HG02678 (cell line): ENCODE data around the gene CORO6.

Experiments used
- ATAC-seq: cut with Tn5 transposase; IDR thresholded peaks from one replicate; pipeline ENCODE4 v1.9.1; 2021; ENCODE audit warnings: mild to moderate bottlenecking, moderate library complexity; ENCODE audit not compliant: unreplicated experiment

CORO6 gene

GRCh38 chr17:29633886-29634285 is 11.2 kb upstream of the CORO6 start:
- ATAC-seq: no peak

DNA sequence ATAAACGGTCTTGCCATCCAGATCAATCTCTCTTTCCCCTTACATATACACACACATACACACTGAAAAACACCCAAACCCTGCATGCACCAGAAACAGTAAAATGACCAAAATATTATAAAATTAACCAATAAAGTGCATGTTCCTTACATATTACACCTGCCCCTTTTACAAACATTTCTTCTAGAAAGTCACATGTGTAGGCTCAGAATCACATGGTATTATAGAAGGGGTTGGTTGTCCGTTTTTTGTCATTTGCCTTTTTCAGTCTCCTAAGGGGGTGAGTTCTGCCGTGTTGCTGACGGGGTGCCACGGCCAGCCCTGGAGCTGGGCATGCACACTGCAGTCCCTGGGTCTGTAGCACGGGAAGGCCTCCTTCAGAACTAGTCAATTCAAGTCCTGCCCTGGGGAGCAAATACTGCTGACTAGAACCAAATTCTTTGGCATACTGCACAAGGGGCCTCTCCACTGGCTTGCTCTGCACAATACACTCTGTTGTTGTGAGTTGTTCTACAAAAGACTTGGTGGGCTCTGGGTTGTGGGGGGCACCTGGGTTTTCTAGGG is 8.0 kb upstream of the CORO6 start:
- no peak for ATAC-seq

- no peak for ATAC-seq
Observed at GRCh38 chr17:29629839-29630238, 7.1 kb upstream of the CORO6 start.

DNA sequence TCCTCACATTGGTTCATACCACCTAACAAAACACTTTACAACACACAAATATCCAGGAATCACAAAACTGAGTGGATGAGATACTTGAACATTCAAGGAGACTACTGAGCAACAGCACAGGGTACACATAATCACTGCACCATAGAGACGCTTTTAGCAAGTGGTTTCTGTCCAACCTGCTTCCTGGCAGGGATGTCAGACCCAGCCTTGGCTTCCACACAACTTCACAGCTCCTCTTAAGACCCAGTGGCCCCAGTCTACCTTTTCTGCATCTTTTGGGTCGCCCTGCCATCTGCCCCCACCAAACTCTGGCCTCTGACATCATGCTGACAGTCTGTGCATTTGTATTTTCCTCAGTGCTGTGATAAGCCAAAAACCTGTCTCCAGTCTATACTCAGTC is 5.9 kb upstream of the CORO6 start:
- no peak for ATAC-seq

DNA sequence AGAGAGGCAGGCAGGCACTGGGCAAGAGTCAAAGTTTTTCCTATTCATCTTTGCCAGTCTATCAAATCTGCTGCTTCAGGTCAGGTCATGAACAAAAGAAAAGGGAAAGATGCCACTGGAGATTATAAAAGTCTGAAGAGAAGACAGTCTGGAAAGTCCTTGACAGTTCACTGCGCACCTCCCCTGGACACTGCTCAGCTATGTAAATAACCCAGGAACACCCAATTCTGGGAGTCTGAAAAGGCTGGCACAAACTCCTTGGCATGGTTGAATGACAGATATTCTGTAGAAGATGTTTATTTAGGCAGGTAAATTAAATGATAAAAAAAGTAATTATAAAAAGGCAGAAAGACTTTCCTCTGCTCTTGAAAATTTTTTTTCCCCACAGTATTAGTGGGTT is 5.2 kb upstream of the CORO6 start:
- no peak for ATAC-seq

DNA sequence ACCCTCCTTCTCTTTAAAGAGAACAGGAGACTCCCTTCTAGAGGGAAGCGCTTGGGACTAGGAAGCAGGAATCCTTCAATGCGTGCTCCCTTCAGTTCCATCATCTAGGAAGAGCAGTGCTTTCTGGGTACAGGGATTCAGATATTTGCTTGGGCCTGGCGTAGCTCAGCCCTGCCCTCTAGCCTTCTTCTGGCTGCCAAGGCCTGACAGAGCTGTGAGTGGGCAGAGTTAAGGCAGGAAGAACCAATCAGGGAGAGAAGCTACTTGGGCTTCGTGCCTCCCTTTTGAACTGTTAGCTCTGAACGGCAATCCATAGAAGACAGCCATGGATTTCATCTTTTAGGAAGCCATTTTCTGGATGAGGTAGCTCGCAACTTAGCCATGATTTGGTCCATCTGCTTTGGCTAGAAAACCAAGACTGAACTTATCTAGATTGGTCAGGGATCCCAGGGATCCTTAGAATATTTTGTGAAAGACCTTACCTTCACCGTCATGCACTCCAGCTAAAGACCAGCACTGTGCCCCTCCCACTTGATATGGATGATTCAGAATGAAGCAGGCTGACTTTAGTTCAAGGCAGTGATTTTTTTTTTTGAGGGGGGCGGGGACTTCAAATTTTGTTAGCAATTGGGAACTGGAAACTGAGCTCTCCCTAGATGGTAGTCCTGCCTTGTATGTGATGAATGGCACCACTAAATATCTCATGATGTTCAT is 2.5 kb upstream of the CORO6 start:
- no peak for ATAC-seq

DNA sequence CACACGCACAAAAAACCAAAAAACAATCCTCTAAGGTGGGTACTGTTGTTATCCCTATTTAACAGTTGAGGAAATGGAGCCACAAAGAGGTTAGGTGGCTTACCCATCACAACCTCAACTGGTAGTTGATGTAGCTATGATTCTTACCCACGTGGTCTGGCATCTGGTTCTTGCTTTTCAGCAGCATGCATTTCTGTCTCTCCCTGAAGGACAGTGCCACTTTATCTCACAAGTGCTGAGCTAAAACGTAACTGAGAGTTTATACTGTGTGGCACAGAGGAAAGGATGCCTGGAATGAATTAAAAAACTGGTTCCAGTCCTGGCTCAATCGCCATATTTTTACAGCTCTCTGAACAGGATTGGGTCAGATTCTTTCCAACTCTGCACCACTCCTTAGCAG is 1.9 kb upstream of the CORO6 start:
- ATAC-seq: no peak

DNA sequence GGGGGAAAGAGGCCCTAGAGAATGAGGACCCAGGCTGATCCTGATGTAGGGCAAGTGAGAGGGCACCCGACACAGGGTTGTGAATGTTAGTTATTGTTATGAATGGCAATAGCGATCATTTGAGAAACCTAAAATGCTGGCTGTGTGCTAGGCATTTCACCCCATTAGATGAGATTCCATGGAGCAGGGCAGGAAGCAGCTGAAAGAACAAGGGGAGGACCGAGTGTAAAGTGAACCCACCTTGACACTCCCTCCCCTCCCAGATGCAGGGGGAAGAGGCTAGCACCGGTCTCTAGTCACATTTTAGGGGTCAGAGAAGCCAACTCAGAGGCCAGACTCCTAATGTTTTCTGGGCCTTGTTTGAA is 553 bp upstream of the CORO6 start:
- ATAC-seq: no peak

- ATAC-seq: no peak
Observed at GRCh38 chr17:29621751-29622194, 939 bp downstream of the CORO6 start.

- ATAC-seq: no peak
Observed at GRCh38 chr17:29620779-29621500, 1.8 kb downstream of the CORO6 start.

DNA sequence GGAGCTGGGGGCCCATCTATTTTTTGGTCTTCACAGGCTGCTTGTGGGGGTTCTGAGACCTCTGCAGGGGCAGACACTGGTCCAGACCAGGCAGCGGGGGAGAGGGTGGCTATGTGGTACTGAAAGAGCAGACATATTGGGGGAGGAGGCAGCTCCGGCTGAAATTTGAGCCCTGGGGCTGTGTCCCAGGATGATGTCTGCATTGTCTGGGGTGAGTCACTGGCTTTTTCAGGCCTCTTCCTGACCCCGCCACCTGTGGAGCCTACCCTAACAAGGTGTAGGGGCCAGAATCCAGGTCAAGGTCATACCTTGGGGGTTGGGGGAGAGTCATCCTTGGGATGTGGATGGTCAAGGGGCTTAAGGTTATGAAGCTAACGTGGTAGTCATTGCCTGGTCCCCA is 2.4 kb downstream of the CORO6 start:
- no peak for ATAC-seq

DNA sequence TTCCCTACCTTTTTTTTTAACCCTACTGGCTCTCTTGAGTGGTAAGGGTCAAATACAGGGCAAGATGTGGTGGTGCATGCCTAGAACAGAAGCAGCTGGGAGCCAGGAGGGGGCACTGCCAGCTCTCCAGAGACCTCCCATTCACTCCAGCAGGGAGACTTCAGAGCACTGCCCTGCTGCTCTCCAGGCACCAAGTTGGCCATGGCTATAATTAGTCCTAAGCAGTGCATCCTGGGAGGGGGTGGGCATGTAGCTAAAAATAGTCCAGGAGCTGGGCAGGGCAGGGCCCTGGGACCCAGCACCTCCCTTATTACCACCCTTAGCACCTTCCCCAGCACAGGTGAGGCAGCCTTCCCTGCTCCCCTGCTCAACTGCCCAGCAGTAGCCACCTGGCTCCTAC is 3.5 kb downstream of the CORO6 start:
- no peak for ATAC-seq

GRCh38 chr17:29618272-29619065 is 4.2 kb downstream of the CORO6 start:
- no peak for ATAC-seq

GRCh38 chr17:29617481-29618271 is 5.0 kb downstream of the CORO6 start:
- no peak for ATAC-seq

DNA sequence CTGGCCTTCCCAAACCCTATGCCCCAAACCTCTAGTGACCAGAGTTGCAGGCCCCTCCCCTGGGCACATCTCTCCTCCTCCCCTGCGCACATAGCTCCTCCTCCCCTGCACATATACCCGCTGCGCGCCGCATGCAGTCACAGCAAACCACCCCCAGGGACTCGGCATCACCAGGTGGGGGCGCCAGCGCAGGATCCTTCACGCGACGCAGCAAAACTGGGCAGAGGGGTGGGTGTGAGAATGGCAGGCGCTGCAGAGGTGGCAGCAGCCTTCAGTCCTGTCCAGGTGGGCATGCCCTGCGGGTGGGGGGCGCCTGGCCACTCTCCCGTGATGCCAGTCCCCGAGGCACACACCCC is 5.6 kb downstream of the CORO6 start:
- peak; percentile 51 for ATAC-seq

DNA sequence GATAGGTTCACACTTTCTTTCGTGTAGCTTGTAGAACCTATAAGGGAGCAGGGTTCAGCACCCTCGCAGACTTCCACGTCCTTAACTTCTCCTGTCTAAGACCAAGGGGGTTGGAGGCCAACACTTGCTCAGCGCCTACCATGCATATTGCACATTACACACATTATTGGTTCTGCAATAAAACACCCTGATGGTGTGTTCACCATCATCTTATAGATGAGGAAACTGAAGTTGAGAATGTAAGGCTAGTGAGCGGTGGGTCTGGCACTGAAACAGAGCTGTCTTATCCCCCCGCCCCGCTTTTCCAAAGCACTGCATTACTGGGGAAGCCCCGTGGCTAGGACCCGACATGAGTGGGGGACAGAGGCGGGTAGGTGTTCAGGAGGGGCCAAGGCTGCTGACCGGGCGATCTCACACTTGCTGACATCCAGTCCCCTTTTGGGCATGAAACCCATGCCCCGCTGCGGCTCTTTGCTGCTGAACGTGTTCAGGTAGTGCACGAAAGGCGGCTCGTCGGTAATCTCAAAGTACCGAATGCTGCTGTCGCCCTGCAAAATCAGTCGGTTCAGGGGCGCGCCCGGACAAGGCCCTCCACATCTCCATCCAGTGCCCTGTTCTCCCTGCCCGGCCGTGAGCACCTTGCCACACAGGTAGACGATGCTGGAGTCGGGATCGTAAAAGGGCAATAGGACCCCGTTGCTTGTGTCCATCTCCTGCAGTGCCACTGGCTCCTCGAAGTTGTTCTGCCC is 6.2 kb downstream of the CORO6 start:
- ATAC-seq: no peak

- peak; percentile 62 for ATAC-seq
Observed at GRCh38 chr17:29615492-29616299, 7.0 kb downstream of the CORO6 start.

- ATAC-seq: no peak
Observed at GRCh38 chr17:29615048-29615385, 7.7 kb downstream of the CORO6 start.

- ATAC-seq: no peak
Observed at GRCh38 chr17:29614349-29615047, 8.2 kb downstream of the CORO6 start.
